GM18868 (cell line): ENCODE measurements around the gene GRK5.
"Not testable (repeated sequence)": the region's sequence is repeated elsewhere in the genome, so short reads cannot be mapped to it uniquely, and the experiment has no call there.

Experiments
- ATAC-seq: cut with Tn5 transposase; IDR thresholded peaks from one replicate; pipeline ENCODE4 v1.9.1; 2021; ENCODE audit warnings: mild to moderate bottlenecking, moderate library complexity; ENCODE audit not compliant: unreplicated experiment

The GRK5 gene

GRCh38 chr10:119207366-119207666 is at the start of gene GRK5:
Gene GRK5, plus strand, starts transcription at chr10:119207571. Its CDS starts 347 bp downstream, at chr10:119207918.
- peak; percentile 77 for ATAC-seq

- ATAC-seq = no peak
These were observed 48.0 kb upstream of the GRK5 start for GRCh38 chr10:119159332-119159731.

GRCh38 chr10:119161680-119162451 is 45.5 kb upstream of the GRK5 start:
- ATAC-seq = no peak

GRCh38 chr10:119162452-119163092 is 44.8 kb upstream of the GRK5 start:
- no peak for ATAC-seq

- peak; percentile 93 for ATAC-seq
These were observed 41.9 kb upstream of the GRK5 start, which contains the start of gene SFXN4 for GRCh38 chr10:119165171-119166117. Gene SFXN4, minus strand, starts transcription at chr10:119165714. Its CDS starts 67 bp downstream, at chr10:119165647.

- no peak for ATAC-seq
These were observed 41.3 kb upstream of the GRK5 start for GRCh38 chr10:119166118-119166500.

- ATAC-seq = no peak
These were observed 40.8 kb upstream of the GRK5 start for GRCh38 chr10:119166564-119166963.

GRCh38 chr10:119167041-119167440 is 40.3 kb upstream of the GRK5 start:
- no peak for ATAC-seq

GRCh38 chr10:119174109-119174508 is 33.3 kb upstream of the GRK5 start:
- ATAC-seq = no peak

- ATAC-seq = no peak
These were observed 31.2 kb upstream of the GRK5 start for GRCh38 chr10:119176166-119176565.

GRCh38 chr10:119177708-119178371 is 29.5 kb upstream of the GRK5 start:
- ATAC-seq = no peak

GRCh38 chr10:119178372-119179119 is 28.8 kb upstream of the GRK5 start, which contains the start of gene PRDX3:
Gene PRDX3, minus strand, starts transcription at chr10:119178812. Its CDS starts 22 bp downstream, at chr10:119178790.
- ATAC-seq = peak; percentile 95

GRCh38 chr10:119180850-119181400 is 26.4 kb upstream of the GRK5 start:
- ATAC-seq = not testable (repeated sequence)

- ATAC-seq = no peak
These were observed 23.5 kb upstream of the GRK5 start for GRCh38 chr10:119183664-119184412.

GRCh38 chr10:119189811-119190282 is 17.5 kb upstream of the GRK5 start:
- ATAC-seq = peak; percentile 87

GRCh38 chr10:119190353-119190752 is 17.0 kb upstream of the GRK5 start:
- no peak for ATAC-seq

GRCh38 chr10:119190954-119191785 is 16.2 kb upstream of the GRK5 start:
- ATAC-seq = no peak

GRCh38 chr10:119191881-119192280 is 15.5 kb upstream of the GRK5 start:
- ATAC-seq = no peak
